Endothelial cell of umbilical vein (primary cell): Measurements from ENCODE around the gene HMGCS2. TPM values are rescaled to one million over a fixed set of nuclear protein-coding genes. Genes with fewer than 3 reads are reported as not detected.

Experiments
- BruUV-seq: library from RNA; stranded (reverse); fragments of 400-500 nt; replicated peaks from 2 replicates; lab custom pipeline; 2021; lab: Mats Ljungman, UMichigan
- CTCF ChIA-PET: fragments of 300-600, 350-600 bp; sonication (Branson Sonifier 250); formaldehyde crosslinking; loops from one replicate; lab custom pipeline; 2021; ENCODE audit warnings: antibody characterized with exemption, inconsistent platforms; lab: Charles Lee
- POLR2A ChIA-PET: fragments of 300-600, 350-600 bp; sonication (Branson Sonifier 250); formaldehyde crosslinking; loops from one replicate; lab custom pipeline; 2021; ENCODE audit warnings: antibody characterized with exemption, inconsistent platforms; lab: Charles Lee
- DNase-seq: peaks from one replicate; pipeline ENCODE4 v3.0.0-alpha.2; 2011; ENCODE audit warnings: low read depth, low spot score
- FAIRE-seq: peaks from 2 replicates; lab custom pipeline; 2011; peaks lifted over from hg19 to GRCh38; lab: Jason Lieb, UNC
- H2AFZ ChIP-seq: 2 replicates; pipeline ENCODE4 v1.6.0; 2012; ENCODE audit warnings: low read depth, low read length, control low read depth, inconsistent platforms
- H3K27ac ChIP-seq: 2 replicates; pipeline ENCODE4 v1.5.1; 2011; ENCODE audit warnings: low read depth, mild to moderate bottlenecking, control low read depth, low read length, moderate library complexity; ENCODE audit not compliant: insufficient read depth
- H3K27me3 ChIP-seq, 2 experiments: 2 replicates each; pipeline versions ENCODE4 v1.6.0 to v1.6.1; 2011; ENCODE audit warnings: low read length in 2 of 2, mixed read lengths in 1 of 2; ENCODE audit not compliant: control insufficient read depth in 2 of 2, insufficient read depth in 2 of 2
- H3K36me3 ChIP-seq, 2 experiments: 2 replicates in 1 of 2; 3 replicates in 1 of 2; pipeline ENCODE4 v1.5.1; 2011; ENCODE audit warnings: low read length in 2 of 2, mild to moderate bottlenecking in 1 of 2, moderate library complexity in 1 of 2; ENCODE audit not compliant: control insufficient read depth in 2 of 2, insufficient read depth in 2 of 2; ENCODE audit errors: extremely low read depth in 1 of 2
- H3K4me1 ChIP-seq: 3 replicates; pipeline ENCODE4 v1.5.1; 2011; ENCODE audit warnings: mild to moderate bottlenecking, low read length; ENCODE audit not compliant: control insufficient read depth, insufficient read depth; ENCODE audit errors: extremely low read depth
- H3K4me2 ChIP-seq: 2 replicates; pipeline ENCODE4 v1.6.1; 2011; ENCODE audit warnings: low read length, control low read depth, mixed read lengths; ENCODE audit not compliant: insufficient read depth
- H3K4me3 ChIP-seq, 3 experiments: fragments of 200-600 bp in 1 of 3; sonication (generic), shearing (Covaris generic) in 1 of 3; replicated peaks in 1 of 3; 2 replicates each; pipeline ENCODE4 v1.5.1; 2011 to 2016; ENCODE audit warnings: control low read depth in 3 of 3, low read length in 3 of 3, mild to moderate bottlenecking in 2 of 3, inconsistent platforms in 1 of 3, low read depth in 1 of 3, moderate library complexity in 1 of 3; ENCODE audit not compliant: insufficient read depth in 1 of 3
- H3K79me2 ChIP-seq: 2 replicates; pipeline ENCODE4 v1.6.0; 2012; ENCODE audit warnings: low read length, inconsistent platforms; ENCODE audit not compliant: control insufficient read depth, insufficient read depth
- H3K9ac ChIP-seq: replicated peaks from 2 replicates; pipeline ENCODE3; 2011; ENCODE audit warnings: low read length, control low read depth; ENCODE audit not compliant: insufficient read depth; ENCODE audit errors: extremely low read depth
- H3K9me1 ChIP-seq: replicated peaks from 3 replicates; pipeline ENCODE4 v1.6.0; 2011; ENCODE audit warnings: mild to moderate bottlenecking, low read length; ENCODE audit not compliant: control insufficient read depth, insufficient read depth; ENCODE audit errors: extremely low read depth
- H3K9me3 ChIP-seq: replicated peaks from 2 replicates; pipeline ENCODE4 v1.5.1; 2012; ENCODE audit warnings: low read length, inconsistent platforms; ENCODE audit not compliant: control insufficient read depth, insufficient read depth
- H4K20me1 ChIP-seq: replicated peaks from 2 replicates; pipeline ENCODE3; 2011; ENCODE audit warnings: mild to moderate bottlenecking, low read length; ENCODE audit not compliant: control insufficient read depth, insufficient read depth; ENCODE audit errors: extremely low read depth
- CTCF ChIP-seq, 2 donors: IDR thresholded peaks; 1 replicate in 1 of 2; 2 replicates in 1 of 2; pipeline ENCODE4 v1.5.1; 2011; ENCODE audit warnings: low read length in 2 of 2, mild to moderate bottlenecking in 2 of 2, moderate library complexity in 2 of 2, control low read depth in 1 of 2, inconsistent platforms in 1 of 2, low read depth in 1 of 2; ENCODE audit not compliant: insufficient read depth in 1 of 2; ENCODE audit errors: extremely low read depth in 1 of 2
- EZH2 ChIP-seq: IDR thresholded peaks from 2 replicates; pipeline ENCODE4 v1.6.1; 2012; ENCODE audit warnings: borderline replicate concordance, low read depth, mild to moderate bottlenecking, moderate library complexity, low read length, inconsistent platforms; ENCODE audit not compliant: severe bottlenecking
- FOS ChIP-seq: IDR thresholded peaks from 2 replicates; pipeline ENCODE4 v1.6.1; 2011; ENCODE audit warnings: mild to moderate bottlenecking, low read length, moderate library complexity, borderline replicate concordance; ENCODE audit not compliant: insufficient read depth
- GATA2 ChIP-seq: IDR thresholded peaks from 2 replicates; pipeline ENCODE4 v1.7.0; 2011; ENCODE audit warnings: low read depth, mild to moderate bottlenecking, moderate library complexity, mixed read lengths, low read length; ENCODE audit not compliant: insufficient read length, insufficient read depth
- JUN ChIP-seq: IDR thresholded peaks from 2 replicates; pipeline ENCODE4 v1.6.1; 2011; ENCODE audit warnings: borderline replicate concordance, low read depth; ENCODE audit not compliant: insufficient read length, insufficient read depth
- MAX ChIP-seq: IDR thresholded peaks from 2 replicates; pipeline ENCODE4 v1.6.1; 2011; ENCODE audit not compliant: insufficient read depth, insufficient read length
- MYC ChIP-seq: IDR thresholded peaks from one replicate; pipeline ENCODE4 v1.6.1; 2011; ENCODE audit warnings: mild to moderate bottlenecking, low read depth, low read length
- POLR2A ChIP-seq: IDR thresholded peaks from 2 replicates; pipeline ENCODE4 v1.6.1; 2012; ENCODE audit warnings: low read depth, mild to moderate bottlenecking, control low read depth, low read length
- POLR2AphosphoS5 ChIP-seq: IDR thresholded peaks from 2 replicates; pipeline ENCODE4 v1.6.1; 2012; ENCODE audit warnings: low read depth, mild to moderate bottlenecking, control low read depth, low read length, moderate library complexity; ENCODE audit not compliant: insufficient read depth
- dilution Hi-C: fragments of 300-500 bp; cut with MboI; formaldehyde crosslinking; loops from one replicate; pipeline ENCODE4 v1.15.0; 2019; ENCODE audit warnings: low sequenced_read_pairs; ENCODE audit not compliant: extremely low pct_ligation_motif_present
- intact Hi-C: fragments of 100-400 bp; cut with micrococcal nuclease; formaldehyde crosslinking; loops from one replicate; pipeline ENCODE4 v1.10.0; 2022
- polyA plus RNA-seq, 4 experiments: library from polyadenylated mRNA; depleted of rRNA in 3 of 4; stranded (reverse) in 3 of 4; unstranded in 1 of 4; fragments of >200 nt; gene quantifications; 2 replicates each; pipeline versions ENCODE4 v1.2.1 to v1.2.3, GENCODE V29; 2011 to 2012; ENCODE audit warnings: missing spikeins in 1 of 4
- total RNA-seq: library from RNA; stranded (reverse); gene quantifications from 2 replicates; pipeline ENCODE4 v1.2.3, GENCODE V29; 2021

Gene HMGCS2
- total and polyA plus RNA-seq, 2 donors (not counting 3 experiments of a cell fraction or from before 2014, with no cell fraction given): not detected

GRCh38 chr1:119745034-119745433, 23.7 kb downstream of the HMGCS2 start:
- Histone ChIP-seq H4K20me1 (no peaks in the 10 kb centered on the region), H3K36me3 (no peaks in the 10 kb centered on the region), H3K9me1 (no peaks in the 10 kb centered on the region), H3K4me3 (no peak overlapping the region), H3K9me3 (no peaks in the 10 kb centered on the region), H3K9ac (no peak overlapping the region), H3K4me2 (no peak overlapping the region), H3K27me3 (peaks cover 2 to 5% of the 10 kb centered on the region in 2 experiments), H3K4me1 (no peaks in the 10 kb centered on the region), H3K27ac (no peak overlapping the region), H2AFZ (no peak overlapping the region), H3K79me2 (no peaks in the 10 kb centered on the region)
- BruUV-seq: no TSS peak
- intact Hi-C loops (loop anchor here (2.0 kb wide), 1 partner anchor 132 kb away; no protein-coding TSS in a partner anchor), dilution Hi-C loops (no loop called here)
- no peak for DNase-seq
- no peak for TF ChIP-seq JUN
- no peak for TF ChIP-seq POLR2A
- TF ChIP-seq EZH2: no peak
- no peak for TF ChIP-seq MAX
- no peak for TF ChIP-seq CTCF (IDR thresholded peaks at IDR 0.05; ENCODE audit: extremely low read depth in 1 of 2, insufficient read depth in 1 of 2, low read depth in 1 of 2, low read length in 2 of 2)
- no peak for TF ChIP-seq POLR2AphosphoS5
- TF ChIP-seq FOS: no peak
- TF ChIP-seq MYC: no peak
- TF ChIP-seq GATA2: no peak
- CTCF ChIA-PET: interaction anchor here (0.9 to 3.6 kb wide), 17 partner anchors 9 to 197 kb away, joined by 3 to 28 read pairs (median 3); partner anchors contain the start of genes HMGCS2, PHGDH and REG4
- no peak for FAIRE-seq
- POLR2A ChIA-PET: no interaction called here
